ENCODE data around the gene PPP2R1A.
"Not testable (repeated sequence)": the region's sequence is repeated elsewhere in the genome, so short reads cannot be mapped to it uniquely, and the experiment has no call there.

PPP2R1A gene

GRCh38 chr19:52200755-52201391 is 11.0 kb downstream of the PPP2R1A start:
- DNase-seq, result not testable (repeated sequence)

DNA sequence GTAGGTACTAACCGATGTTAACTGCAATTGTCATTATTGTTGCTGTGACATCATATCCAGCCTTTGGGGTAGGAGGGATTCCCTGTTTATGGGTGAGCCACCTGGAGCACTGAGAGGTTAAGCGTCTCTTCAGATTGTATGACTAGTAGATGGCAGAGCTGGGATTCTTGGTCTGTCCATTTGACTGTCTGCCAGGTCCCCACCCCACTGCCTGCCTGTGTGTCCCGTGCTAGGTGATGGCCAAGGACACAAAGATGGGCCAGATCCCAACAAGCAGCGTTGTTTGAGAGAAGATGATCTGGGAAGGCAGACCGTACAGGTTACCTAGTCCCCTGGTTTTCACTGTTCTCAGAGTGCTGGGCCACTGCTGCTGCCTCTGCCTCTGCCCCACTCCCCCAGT is 16.6 kb downstream of the PPP2R1A start:
- DNase-seq, result no peak

GRCh38 chr19:52211203-52211602 is 21.4 kb downstream of the PPP2R1A start:
- no peak for DNase-seq

DNA sequence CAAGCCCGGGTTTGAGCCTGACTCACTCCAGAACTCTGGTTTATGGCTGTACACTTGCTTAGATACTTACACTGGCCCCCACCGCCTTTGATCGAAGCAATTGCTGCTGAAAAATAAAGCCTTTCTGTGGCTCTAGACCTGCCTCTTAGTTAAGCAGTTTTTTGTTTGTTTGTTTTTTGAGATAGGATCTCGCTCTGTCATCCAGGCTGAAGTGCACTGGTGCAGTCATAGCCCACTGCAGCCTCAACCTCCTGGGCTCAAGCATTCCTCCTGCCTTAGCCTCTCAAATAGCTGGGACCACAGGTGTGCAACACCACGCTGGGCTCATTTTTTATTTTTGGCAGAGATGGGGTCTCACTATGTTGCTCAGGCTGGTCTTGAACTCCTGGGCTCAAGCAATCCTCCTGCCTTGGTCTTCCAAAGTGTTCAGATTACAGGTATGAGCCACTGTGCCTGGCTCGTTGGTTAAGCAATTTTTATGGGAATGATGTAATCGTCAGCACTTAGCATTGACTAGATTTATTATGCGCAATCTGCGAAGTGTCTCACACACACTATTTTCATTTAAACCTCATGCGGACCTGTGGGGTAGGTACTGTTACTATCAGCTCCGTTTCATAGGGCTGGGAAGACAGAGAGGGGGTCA is 22.2 kb downstream of the PPP2R1A start:
- no peak for DNase-seq

DNA sequence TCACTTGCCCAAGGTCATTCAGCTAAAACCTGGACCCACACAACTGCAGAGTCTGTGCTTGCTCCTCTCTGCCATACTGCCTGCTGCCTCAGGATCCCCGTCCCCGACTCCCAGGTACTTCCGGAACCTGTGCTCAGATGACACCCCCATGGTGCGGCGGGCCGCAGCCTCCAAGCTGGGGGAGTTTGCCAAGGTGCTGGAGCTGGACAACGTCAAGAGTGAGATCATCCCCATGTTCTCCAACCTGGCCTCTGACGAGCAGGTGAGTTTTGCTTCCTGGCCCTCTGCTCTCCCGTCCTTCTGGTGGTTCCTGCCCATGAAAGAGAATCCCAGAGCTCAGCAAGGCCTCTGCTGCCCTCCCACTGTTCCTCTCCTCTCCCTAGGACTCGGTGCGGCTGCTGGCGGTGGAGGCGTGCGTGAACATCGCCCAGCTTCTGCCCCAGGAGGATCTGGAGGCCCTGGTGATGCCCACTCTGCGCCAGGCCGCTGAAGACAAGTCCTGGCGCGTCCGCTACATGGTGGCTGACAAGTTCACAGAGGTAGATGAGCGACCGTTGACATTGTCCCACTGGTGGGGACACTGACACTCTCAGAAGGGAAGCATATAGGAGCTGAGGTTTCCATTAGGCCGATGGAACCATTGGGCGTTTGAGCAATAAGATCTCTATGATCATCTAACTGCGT is 22.9 kb downstream of the PPP2R1A start:
- DNase-seq, result no peak

DNA sequence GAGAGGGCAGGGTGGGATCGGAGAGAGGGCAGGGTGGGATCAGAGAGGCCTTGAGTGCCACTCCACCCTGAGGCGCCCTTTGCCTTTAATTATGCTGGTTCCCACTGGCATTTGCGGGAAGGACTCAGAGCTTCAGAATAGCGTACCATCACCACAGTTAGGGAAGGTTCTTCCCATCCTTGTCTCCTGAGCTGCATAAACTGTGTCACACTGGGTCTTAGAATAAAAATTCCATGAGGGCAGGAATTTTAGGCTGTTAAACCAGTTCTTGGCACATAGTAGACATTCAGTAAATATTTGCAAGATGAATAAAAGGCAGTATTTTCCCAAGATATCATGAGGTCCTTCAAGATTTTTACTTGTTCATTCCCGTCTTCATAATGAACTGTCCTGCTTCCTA is 24.4 kb downstream of the PPP2R1A start:
- no peak for DNase-seq

DNA sequence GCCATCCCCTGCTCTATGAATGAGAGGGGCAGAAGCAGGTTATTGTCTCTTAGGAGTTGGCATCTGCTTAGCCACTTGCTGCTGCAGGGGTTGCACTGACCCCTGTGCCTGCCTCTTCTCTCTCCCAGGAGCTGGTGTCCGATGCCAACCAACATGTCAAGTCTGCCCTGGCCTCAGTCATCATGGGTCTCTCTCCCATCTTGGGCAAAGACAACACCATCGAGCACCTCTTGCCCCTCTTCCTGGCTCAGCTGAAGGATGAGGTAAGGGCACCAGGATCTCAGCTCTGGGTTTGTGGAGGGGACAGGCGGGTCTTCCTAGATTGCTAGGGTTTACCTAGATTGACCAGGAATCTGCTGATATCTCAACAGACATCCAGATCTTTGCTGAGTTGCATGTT is 26.5 kb downstream of the PPP2R1A start:
- no peak for DNase-seq

DNA sequence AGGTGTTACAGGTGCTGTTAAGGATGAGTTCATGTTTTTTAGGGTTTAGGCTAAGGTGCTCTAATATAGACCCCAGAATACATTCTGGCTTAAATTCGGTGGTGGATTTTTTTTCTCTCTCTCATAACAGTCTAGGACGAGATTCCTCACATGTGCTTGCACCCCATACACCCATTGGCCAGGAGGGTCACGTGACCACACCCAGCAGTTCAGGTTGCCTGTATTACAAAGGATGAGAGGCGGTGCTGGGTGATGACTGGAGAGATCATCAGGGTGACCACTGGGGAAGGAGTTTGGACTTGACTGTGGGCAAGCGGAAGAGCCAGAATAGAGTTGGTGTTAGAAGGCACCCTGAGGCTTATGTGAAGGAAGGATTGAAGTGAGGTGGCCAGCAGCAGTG is 27.7 kb downstream of the PPP2R1A start:
- no peak for DNase-seq

DNA sequence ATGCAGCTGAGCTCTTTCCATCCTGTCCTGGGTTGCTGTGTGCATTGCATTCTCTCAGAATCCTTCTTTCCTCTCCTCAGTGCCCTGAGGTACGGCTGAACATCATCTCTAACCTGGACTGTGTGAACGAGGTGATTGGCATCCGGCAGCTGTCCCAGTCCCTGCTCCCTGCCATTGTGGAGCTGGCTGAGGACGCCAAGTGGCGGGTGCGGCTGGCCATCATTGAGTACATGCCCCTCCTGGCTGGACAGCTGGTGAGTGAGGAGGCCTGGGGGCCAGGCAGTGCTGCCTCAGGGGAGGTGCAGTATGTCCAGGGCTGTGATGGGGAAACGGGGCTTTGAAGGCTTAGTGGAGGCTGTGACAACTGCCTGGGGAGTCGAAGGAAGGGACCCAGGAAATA is 29.8 kb downstream of the PPP2R1A start:
- no peak for DNase-seq

- no peak for DNase-seq
Measured at GRCh38 chr19:52221031-52221430, 31.2 kb downstream of the PPP2R1A start.

DNA sequence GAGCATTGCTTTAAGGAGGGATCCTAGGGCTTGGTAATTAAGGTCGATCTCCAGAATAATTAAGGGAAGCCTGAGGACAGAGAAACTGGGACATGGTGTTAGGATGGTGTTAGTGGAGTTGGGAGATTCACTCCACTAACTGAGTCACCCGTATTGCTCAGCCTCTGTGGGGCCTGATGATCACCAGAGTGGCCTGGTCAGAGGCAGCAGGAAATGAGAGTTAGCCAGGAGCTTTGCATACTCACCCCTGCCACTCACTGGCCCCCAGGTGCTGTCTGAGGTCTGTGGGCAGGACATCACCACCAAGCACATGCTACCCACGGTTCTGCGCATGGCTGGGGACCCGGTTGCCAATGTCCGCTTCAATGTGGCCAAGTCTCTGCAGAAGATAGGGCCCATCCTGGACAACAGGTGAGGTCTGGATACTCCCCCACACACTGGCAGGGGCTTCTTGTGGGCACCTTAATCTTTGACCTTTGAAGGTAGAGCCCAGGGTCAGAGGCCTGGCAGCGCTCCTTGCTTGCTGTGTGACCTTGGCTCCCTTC is 32.1 kb downstream of the PPP2R1A start:
- no peak for DNase-seq

GRCh38 chr19:52224211-52224610 is 34.4 kb downstream of the PPP2R1A start:
- DNase-seq, result no peak

GRCh38 chr19:52226652-52227051 is 36.8 kb downstream of the PPP2R1A start:
- DNase-seq, result no peak

DNA sequence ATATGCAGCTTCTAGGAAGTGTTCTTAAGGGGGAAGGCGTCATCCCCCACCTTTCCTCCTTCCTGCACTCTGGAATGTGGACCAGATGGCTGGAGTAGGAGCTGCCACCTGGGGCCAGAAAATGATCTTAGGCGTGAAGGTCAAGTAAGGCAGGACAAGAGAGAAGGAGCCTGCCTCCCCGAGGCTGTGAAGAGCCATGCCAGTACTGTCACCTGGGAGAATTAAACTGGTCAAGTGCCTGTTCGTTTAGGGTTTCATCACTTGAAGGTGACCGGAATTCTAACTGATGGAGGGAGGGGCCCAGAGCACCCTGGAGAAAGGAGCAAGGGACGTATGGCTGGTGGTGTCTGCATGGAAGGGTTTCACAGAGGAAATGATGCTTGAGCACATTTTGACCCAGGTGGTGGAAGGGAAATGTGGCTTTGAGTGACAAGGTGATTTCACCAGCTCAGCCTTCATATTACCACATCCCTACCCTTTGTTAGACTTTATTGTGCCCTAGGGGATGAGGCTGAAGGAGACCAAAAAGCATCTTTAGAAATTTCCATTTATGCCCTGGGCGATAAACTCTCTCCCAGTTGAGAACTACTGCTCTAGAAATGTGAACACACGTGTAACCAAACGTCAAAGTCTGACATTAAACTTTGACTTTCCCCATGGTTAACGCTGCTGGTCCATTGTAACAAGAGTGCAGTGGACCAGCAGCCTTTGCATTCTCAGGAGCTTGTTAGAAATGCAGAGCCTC is 37.5 kb downstream of the PPP2R1A start:
- no peak for DNase-seq

- DNase-seq, result no peak
Measured at GRCh38 chr19:52227980-52228379, 38.1 kb downstream of the PPP2R1A start.

DNA sequence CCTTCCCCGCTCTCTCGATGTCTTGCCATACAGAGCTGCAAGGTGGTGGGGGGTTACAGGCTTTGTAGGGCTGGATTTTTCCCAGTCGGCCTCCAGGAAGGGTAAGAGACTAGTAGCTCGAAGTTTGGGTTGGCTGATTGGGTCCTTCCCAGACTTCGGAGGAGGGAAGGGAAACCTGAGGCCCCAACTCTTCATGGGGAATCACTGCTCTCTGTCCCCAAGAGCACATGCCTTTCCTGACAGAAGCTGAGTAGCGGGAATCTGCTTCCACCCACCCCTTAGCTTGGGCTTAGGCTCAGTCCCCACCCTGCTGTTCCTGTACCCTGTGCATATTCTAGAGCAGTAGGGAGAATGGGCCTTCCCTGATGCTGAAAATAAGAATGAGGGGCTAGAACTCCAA is 39.7 kb downstream of the PPP2R1A start:
- DNase-seq, result no peak

DNA sequence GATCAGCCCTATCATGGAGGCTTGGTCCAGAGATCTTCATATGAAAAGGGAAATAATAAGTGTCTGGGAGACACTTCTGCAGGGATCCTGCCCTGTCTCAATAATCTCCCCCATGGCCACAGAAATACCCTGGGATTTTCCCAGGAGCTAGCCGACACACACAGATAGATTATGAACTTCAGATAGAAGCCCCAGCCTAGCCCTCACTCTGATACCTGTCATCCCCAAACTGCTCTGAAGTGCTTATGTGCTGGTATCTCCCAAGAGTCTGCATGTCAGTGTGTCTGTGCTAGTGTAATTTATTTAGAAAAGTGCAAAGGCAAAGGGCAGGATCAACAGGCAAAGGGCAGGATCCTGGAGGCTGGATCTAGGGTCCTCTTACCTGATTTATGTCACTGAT is 40.8 kb downstream of the PPP2R1A start:
- DNase-seq, result no peak

DNA sequence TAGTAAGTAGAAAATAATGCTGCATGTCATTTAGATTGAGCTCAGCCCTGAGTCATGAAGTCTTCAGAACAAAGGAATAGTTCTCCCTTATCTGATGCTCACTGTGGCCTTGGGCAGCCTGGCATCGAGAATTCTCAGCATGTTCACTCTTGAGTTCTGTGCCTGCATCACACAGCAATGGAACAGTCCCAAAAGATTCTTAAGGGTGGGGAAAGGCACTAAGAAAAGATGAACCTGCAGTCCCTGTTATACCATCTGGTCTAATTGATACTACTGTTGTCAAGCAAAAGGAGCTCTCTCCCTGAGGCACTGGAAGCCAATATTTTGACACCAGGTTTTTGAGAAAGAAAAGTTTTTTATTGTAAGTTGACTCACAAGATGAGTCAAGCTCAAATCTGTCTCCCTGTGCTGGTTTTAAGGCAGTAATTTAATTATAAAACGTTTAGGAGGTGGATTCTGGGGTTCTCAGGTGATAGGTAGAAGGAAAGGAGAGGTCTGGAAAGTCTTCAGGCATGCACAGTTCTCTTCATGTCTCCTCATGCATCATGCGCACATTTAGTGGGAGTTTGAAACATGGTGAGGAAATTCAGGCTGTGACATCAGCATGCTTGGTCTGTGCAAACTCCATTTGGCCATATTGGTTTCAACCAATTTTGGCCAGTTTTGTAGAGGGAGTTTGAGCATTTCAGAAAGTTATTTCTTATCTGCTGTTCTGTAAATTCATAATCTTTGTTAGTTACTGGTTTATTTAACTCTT is 41.5 kb downstream of the PPP2R1A start:
- no peak for DNase-seq

DNA sequence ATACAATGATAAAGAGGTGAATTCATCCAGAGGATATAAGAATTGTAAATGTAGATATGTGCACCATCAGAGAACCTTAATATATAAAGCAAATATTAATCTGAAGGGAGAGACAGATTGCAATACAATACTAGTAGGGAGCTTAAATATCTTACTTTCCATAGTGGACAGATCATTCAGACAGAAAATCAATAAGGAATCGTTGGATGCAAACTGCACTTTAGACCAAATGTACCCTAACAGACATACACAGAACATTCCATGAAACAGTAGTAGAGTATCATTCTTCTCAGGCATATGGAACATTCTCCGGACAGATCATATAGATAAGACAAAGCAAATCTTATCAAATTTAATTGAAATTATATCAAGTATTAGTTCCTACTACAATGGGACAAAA is 44.6 kb downstream of the PPP2R1A start:
- DNase-seq, result no peak

DNA sequence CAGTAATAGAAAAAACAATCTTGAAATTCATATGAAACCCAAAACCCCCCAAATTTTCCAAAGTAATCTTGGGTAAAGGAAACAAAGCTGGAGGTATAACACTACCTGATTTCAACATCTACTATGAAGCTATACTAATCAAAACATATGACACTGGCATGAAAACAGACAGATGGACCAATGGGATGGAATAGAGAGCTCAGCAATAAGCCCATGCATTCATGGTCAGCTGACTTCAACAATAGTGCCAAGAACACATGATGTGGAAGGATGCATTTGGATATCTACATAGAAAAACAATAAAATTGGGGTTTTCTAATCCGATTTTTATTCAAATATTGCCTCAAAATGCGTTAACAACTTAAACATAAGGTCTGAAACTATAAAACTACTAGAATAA is 47.3 kb downstream of the PPP2R1A start:
- DNase-seq, result no peak

DNA sequence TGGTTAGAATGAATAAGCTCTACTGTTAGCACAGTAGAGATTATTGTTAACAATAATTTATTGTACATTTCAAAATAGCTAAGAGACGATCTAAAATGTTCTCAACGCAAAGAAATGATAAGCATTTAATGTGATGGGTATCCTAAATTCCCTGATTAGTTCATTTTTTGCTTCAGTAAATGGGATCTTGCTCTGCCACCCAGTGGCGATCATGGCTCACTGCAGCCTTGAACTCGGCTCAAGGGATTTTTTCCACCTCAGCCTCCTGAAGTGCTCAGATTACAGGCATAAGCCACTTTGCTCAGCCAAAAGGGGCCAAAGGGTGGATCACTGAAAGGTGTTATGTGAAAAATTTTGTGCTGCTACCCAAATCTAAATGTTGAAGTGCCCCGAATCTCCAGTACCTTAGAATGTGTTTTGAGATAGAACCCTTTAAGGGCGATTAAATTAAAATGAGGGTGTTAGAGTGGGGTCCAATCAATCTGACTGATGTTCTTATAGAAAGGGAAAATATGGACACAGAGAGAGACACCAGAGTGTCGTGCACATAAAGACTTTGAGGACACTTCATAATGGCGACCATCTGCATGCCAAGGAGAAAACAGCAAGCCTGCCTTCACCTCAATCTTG is 48.0 kb downstream of the PPP2R1A start:
- DNase-seq, result peak; percentile 57 to 66

DNA sequence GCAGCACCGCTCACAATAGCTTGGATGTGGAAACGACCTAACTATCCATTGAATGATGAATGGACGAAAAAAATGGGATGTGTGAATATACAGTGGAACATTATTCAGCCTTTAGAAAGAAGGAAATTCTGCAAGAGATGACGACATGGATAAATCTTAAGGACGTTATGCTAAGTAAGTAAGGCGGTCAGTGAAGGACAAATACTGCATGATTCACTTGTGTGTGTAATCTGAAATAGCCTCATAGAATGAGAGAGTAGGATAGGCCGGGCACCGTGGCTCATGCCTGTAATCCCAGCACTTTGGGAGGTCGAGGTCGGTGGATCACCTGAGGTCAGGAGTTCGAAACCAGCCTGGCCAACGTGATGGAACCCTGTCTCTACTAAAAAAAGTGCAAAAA is 54.2 kb downstream of the PPP2R1A start:
- no peak for DNase-seq

Measured in Kasumi-1 (cell line).